Kidney (tissue), 22 donors: ENCODE results near the gene ZNF202. TPM values are rescaled to one million over a fixed set of nuclear protein-coding genes. Genes with fewer than 3 reads are reported as not detected.

ENCODE experiments used
- DNase-seq, 5 donors: peaks; one replicate each; pipeline ENCODE4 v3.0.0-alpha.2; 2013 to 2020
- FAIRE-seq: peaks from 2 replicates; lab custom pipeline; 2012; peaks lifted over from hg19 to GRCh38; lab: Jason Lieb, UNC
- H3K27ac ChIP-seq, 2 donors: one replicate each; pipeline ENCODE4 v1.7.0; 2013; ENCODE audit warnings: low read depth in 2 of 2, low read length in 2 of 2, inconsistent platforms in 1 of 2
- H3K27me3 ChIP-seq: one replicate; pipeline ENCODE4 v1.7.1; 2013; ENCODE audit warnings: low read length, inconsistent platforms; ENCODE audit not compliant: control insufficient read depth, insufficient read depth
- H3K36me3 ChIP-seq, 3 donors: one replicate each; pipeline versions ENCODE4 v1.7.0 to v1.7.1; 2013; ENCODE audit warnings: low read length in 3 of 3, control low read depth in 1 of 3, inconsistent platforms in 1 of 3; ENCODE audit not compliant: insufficient read depth in 3 of 3, control insufficient read depth in 2 of 3
- H3K4me1 ChIP-seq, 3 donors: one replicate each; pipeline versions ENCODE4 v1.7.0 to v1.7.1; 2013; ENCODE audit warnings: low read length in 3 of 3, inconsistent platforms in 1 of 3, low read depth in 1 of 3; ENCODE audit not compliant: control insufficient read depth in 2 of 3, insufficient read depth in 2 of 3
- H3K4me3 ChIP-seq, 3 donors: one replicate each; pipeline versions ENCODE4 v1.7.0 to v1.8.1; 2013; ENCODE audit warnings: low read length in 3 of 3, control low read depth in 1 of 3, inconsistent platforms in 1 of 3
- H3K9ac ChIP-seq, 3 donors: one replicate each; pipeline versions ENCODE4 v1.7.0 to v1.7.1; 2013; ENCODE audit warnings: low read length in 3 of 3, control low read depth in 1 of 3, inconsistent platforms in 1 of 3
- H3K9me3 ChIP-seq, 3 donors: one replicate each; pipeline versions ENCODE4 v1.7.0 to v1.7.1; 2013; ENCODE audit warnings: low read length in 3 of 3, control low read depth in 1 of 3, inconsistent platforms in 1 of 3; ENCODE audit not compliant: control insufficient read depth in 2 of 3, insufficient read depth in 1 of 3
- CTCF ChIP-seq: IDR thresholded peaks from 3 replicates; pipeline ENCODE4 v1.5.1; 2012; ENCODE audit warnings: mild to moderate bottlenecking, moderate library complexity, borderline replicate concordance; ENCODE audit not compliant: insufficient read depth; ENCODE audit errors: extremely low read depth
- intact Hi-C: fragments of 100-400 bp; cut with DNase I; formaldehyde crosslinking; loops from one replicate; pipeline ENCODE4 v1.11.1; 2022
- long read RNA-seq, 10 donors: library from polyadenylated mRNA in 1 of 10; unstranded in 1 of 10; transcript quantifications; one replicate each; pipeline ENCODE4 v2.0.0 and lab custom pipeline, GENCODE V29; 2021 to 2026
- polyA plus RNA-seq: library from polyadenylated mRNA; stranded (reverse); fragments of 350-450 nt; fragmentation: Illumina TruSeq; extraction: RNeasy Lipid Tissue Mini Kit (QIAGEN cat#74804); gene quantifications from one replicate; pipeline ENCODE4 v1.2.3, GENCODE V29; 2014; ENCODE audit warnings: low read depth, low replicate concordance; ENCODE audit not compliant: insufficient read depth
- total RNA-seq: library from RNA; stranded (reverse); fragmentation: NEBNext Ultra II Directional; extraction: Animal tissue kit (Norgen Biotek cat#: 25700); gene quantifications from one replicate; pipeline ENCODE4 v1.2.1, GENCODE V29; 2021
- donor health status: control.
- donor health status: control.
- donor health status: control.
- donor health status: control.
- donor health status: control.
- donor health status: DM: yes; HTN: yes; CAD: no.
- donor health status: Normal renal cell carcinoma (clear cell type).

Gene ZNF202
- total RNA-seq (9.8 TPM), polyA plus RNA-seq (4.5 TPM)
- long read RNA-seq, donor 1: 0 reads
- long read RNA-seq, donor 2: 0 reads
- long read RNA-seq, donor 3: 0 reads
- long read RNA-seq, donor 4, partial matches to known transcripts: 0 of 1 reads
- long read RNA-seq, donor 4, other reads (novel, unspliced or antisense): 0 of 1 reads
- long read RNA-seq, donor 5: 0 reads
- long read RNA-seq, donor 6: 0 reads
- long read RNA-seq, donor 7, partial matches to known transcripts: 2 of 9 reads
- long read RNA-seq, donor 7, other reads (novel, unspliced or antisense): 6 of 9 reads
- long read RNA-seq, donor 8, partial matches to known transcripts: 0 of 1 reads
- long read RNA-seq, donor 8, other reads (novel, unspliced or antisense): 0 of 1 reads
- long read RNA-seq, donor 9: 0 reads
- long read RNA-seq, donor 10: 0 reads

- Histone ChIP-seq H3K36me3 (peaks cover 0 to 6% (median 3%) of the 10 kb centered on the region in 3 donors), H3K4me3 (peak within 1 kb of the TSS; percentile 75 to 92 (median 89)), H3K9me3 (no peaks in the 10 kb centered on the region), H3K27ac (peak within 1 kb of the TSS; percentile 63 to 66), H3K4me1 (peaks cover 0 to 12% (median 7%) of the 10 kb centered on the region in 3 donors), H3K9ac (peak within 1 kb of the TSS; percentile 58 to 92 (median 78)), H3K27me3 (no peaks in the 10 kb centered on the region)
- FAIRE-seq: no peak
- no peak for TF ChIP-seq CTCF
- peak; percentile 92 to 96 (median 96) for DNase-seq
- intact Hi-C loops: no loop called here
Measured at GRCh38 chr11:123741159-123742030, at the start of gene ZNF202. Gene ZNF202 (minus strand): TSS chr11:123741660. CDS start chr11:123730888, 10,772 bp downstream.

GRCh38 chr11:123783536-123783935, 42.1 kb upstream of the ZNF202 start:
- Histone ChIP-seq H3K27me3 (no peaks in the 10 kb centered on the region), H3K4me3 (no peak overlapping the region), H3K9me3 (no peaks in the 10 kb centered on the region), H3K27ac (no peak overlapping the region), H3K9ac (no peak overlapping the region), H3K36me3 (no peaks in the 10 kb centered on the region), H3K4me1 (no peaks in the 10 kb centered on the region)
- FAIRE-seq (no peak), DNase-seq (no peak)
- TF ChIP-seq CTCF: no peak
- intact Hi-C loops: no loop called here

- H3K9me3 ChIP-seq: no peaks in the 10 kb centered on the region
- H3K36me3 ChIP-seq: no peaks in the 10 kb centered on the region
- no peak for TF ChIP-seq CTCF
- H3K27me3 ChIP-seq: no peaks in the 10 kb centered on the region
- intact Hi-C loops: no loop called here
- no peak for FAIRE-seq
- no peak overlapping the region for H3K27ac ChIP-seq
- no peak for DNase-seq
- no peaks in the 10 kb centered on the region for H3K4me1 ChIP-seq
- H3K4me3 ChIP-seq: no peak overlapping the region
- no peak overlapping the region for H3K9ac ChIP-seq
Measured at GRCh38 chr11:123778511-123778910, 37.1 kb upstream of the ZNF202 start.
